Spleen (tissue), 11 donors: ENCODE measurements around the gene DTD1. TPM values are rescaled to one million over a fixed set of nuclear protein-coding genes. Genes with fewer than 3 reads are reported as not detected.

Experiments
- DNase-seq: peaks from one replicate; pipeline ENCODE4 v3.0.0-alpha.2; 2020
- H3K27ac ChIP-seq, 8 donors: fragments of 200-600 bp; sonication (generic) in 7 of 8; 1 replicate in 4 of 8; 2 replicates in 4 of 8; pipeline versions ENCODE4 v1.5.0 to v1.8.0; 2016 to 2021; ENCODE audit warnings: inconsistent platforms in 4 of 8, mild to moderate bottlenecking in 4 of 8, moderate library complexity in 1 of 8
- H3K27me3 ChIP-seq, 7 donors: fragments of 200-600 bp; sonication (generic) in 6 of 7; replicated peaks in 1 of 7; 1 replicate in 4 of 7; 2 replicates in 3 of 7; pipeline versions ENCODE4 v1.5.0 to v1.8.0; 2016 to 2021; ENCODE audit warnings: inconsistent platforms in 3 of 7, mild to moderate bottlenecking in 1 of 7
- H3K36me3 ChIP-seq, 6 donors: fragments of 200-600 bp; sonication (generic) in 5 of 6; 1 replicate in 4 of 6; 2 replicates in 2 of 6; pipeline versions ENCODE4 v1.5.0 to v1.8.0; 2016 to 2021; ENCODE audit warnings: inconsistent platforms in 2 of 6
- H3K4me1 ChIP-seq, 6 donors: fragments of 200-600 bp; sonication (generic) in 5 of 6; 1 replicate in 3 of 6; 2 replicates in 3 of 6; pipeline versions ENCODE4 v1.5.0 to v1.8.0; 2016 to 2021; ENCODE audit warnings: inconsistent platforms in 3 of 6
- H3K4me3 ChIP-seq, 8 donors: fragments of 200-600 bp; sonication (generic) in 7 of 8; 1 replicate in 4 of 8; 2 replicates in 4 of 8; pipeline versions ENCODE4 v1.5.0 to v1.8.0; 2016 to 2021; ENCODE audit warnings: inconsistent platforms in 4 of 8, mild to moderate bottlenecking in 4 of 8, moderate library complexity in 2 of 8
- H3K9me3 ChIP-seq, 8 donors: fragments of 200-600 bp; sonication (generic) in 7 of 8; 1 replicate in 4 of 8; 2 replicates in 4 of 8; pipeline versions ENCODE4 v1.5.0 to v1.8.0; 2016 to 2021; ENCODE audit warnings: inconsistent platforms in 4 of 8
- CTCF ChIP-seq, 11 experiments: fragments of 200-600 bp in 7 of 11; fragments of 450-650 bp in 4 of 11; sonication (generic) in 4 of 11; IDR thresholded peaks in 8 of 11; conservative IDR thresholded peaks in 3 of 11; 1 replicate in 7 of 11; 2 replicates in 4 of 11; pipeline versions ENCODE4 v1.4.0 to v1.8.0; 2016 to 2021; ENCODE audit warnings: antibody characterized with exemption in 11 of 11, inconsistent platforms in 4 of 11, mild to moderate bottlenecking in 1 of 11
- POLR2A ChIP-seq, 3 donors: fragments of 450-650 bp; IDR thresholded peaks; one replicate each; pipeline ENCODE4 v1.5.1; 2017; ENCODE audit warnings: antibody characterized with exemption in 3 of 3, mild to moderate bottlenecking in 1 of 3
- POLR2AphosphoS5 ChIP-seq, 3 donors: sonication (generic); formaldehyde crosslinking; IDR thresholded peaks; one replicate each; pipeline ENCODE4 v1.5.1; 2017; ENCODE audit warnings: antibody characterized with exemption in 3 of 3
- WGBS, 5 donors: extraction: QIAGEN DNeasy Blood & Tissue Kit in 3 of 5; methylation state at CpG; one replicate each; pipeline versions ENCODE4 v1.1.5 to v1.1.7; 2013 to 2018; 5-methylcytosine and 5-hydroxymethylcytosine counted together
- intact Hi-C: fragments of 100-400 bp; cut with DNase I; formaldehyde crosslinking; loops from one replicate; pipeline ENCODE4 v1.15.0; 2023; ENCODE audit warnings: low total_unique reads
- polyA plus RNA-seq, 3 donors: library from polyadenylated mRNA; stranded (reverse); fragments of 200-250 nt; gene quantifications; one replicate each; pipeline ENCODE4 v1.2.1, GENCODE V29; 2013
- total RNA-seq, 7 donors: library from RNA; depleted of rRNA in 3 of 7; stranded (reverse); fragments of >200 nt in 3 of 7; fragmentation: NEBNext Ultra II Directional in 4 of 7; extraction: Animal tissue kit (Norgen Biotek cat#: 25700) in 4 of 7; gene quantifications; one replicate each; pipeline versions ENCODE4 v1.1.0 to v1.2.1, GENCODE V29; 2016 to 2021
- donor health status: healthy with polysubstance abuse.
- donor health status: DM: no; HTN: no; CAD: no; lungs with moderate emphysema.
- donor health status: DM: no; HTN: no; CAD: no.
- donor health status: Bipolar disorder and iron deficiency.
- donor health status: healthy.
- donor health status: DM: no; HTN: no; CAD: no.
- donor health status: DM: yes; HTN: yes; CAD: no.

The DTD1 gene
- total and polyA plus RNA-seq, 10 donors: 17.4 to 29.7 (median 23.3) TPM

- intact Hi-C loops: no loop called here
- H3K36me3 ChIP-seq: peaks cover 3 to 21% (median 12%) of the 10 kb centered on the region in 6 donors
- no peaks in the 10 kb centered on the region for H3K27me3 ChIP-seq
- peaks cover 0 to 6% (median 0%) of the 10 kb centered on the region in 6 donors for H3K4me1 ChIP-seq
- H3K4me3 ChIP-seq: no peak overlapping the region
- WGBS, 5 donors: 85 to 94% (median 92%) methylated on average over 3 of the region's 3 CpGs
- no peak for TF ChIP-seq CTCF (IDR thresholded peaks at IDR 0.05 in 8 of 11, conservative IDR thresholded peaks at IDR 0.05 in 3 of 11)
- no peak for TF ChIP-seq POLR2AphosphoS5 (IDR thresholded peaks at IDR 0.05)
- no peak for TF ChIP-seq POLR2A (IDR thresholded peaks at IDR 0.05)
- no peak overlapping the region for H3K27ac ChIP-seq
- H3K9me3 ChIP-seq: no peaks in the 10 kb centered on the region
- DNase-seq: no peak
Measured at GRCh38 chr20:18740726-18741125, 152.9 kb downstream of the DTD1 start.

GRCh38 chr20:18742841-18743240 lies 155.0 kb downstream of the DTD1 start:
- Histone ChIP-seq H3K36me3 (peaks cover 3 to 39% (median 12%) of the 10 kb centered on the region in 6 donors), H3K4me1 (peaks cover 0 to 6% (median 0%) of the 10 kb centered on the region in 6 donors), H3K27ac (no peak overlapping the region), H3K27me3 (no peaks in the 10 kb centered on the region), H3K4me3 (no peak overlapping the region), H3K9me3 (no peaks in the 10 kb centered on the region)
- intact Hi-C loops: no loop called here
- 62 to 94% (median 76%) methylated on average over 3 of the region's 3 CpGs for WGBS, 5 donors
- TF ChIP-seq POLR2AphosphoS5 (IDR thresholded peaks at IDR 0.05) (no peak), POLR2A (IDR thresholded peaks at IDR 0.05) (no peak), CTCF (IDR thresholded peaks at IDR 0.05 in 8 of 11, conservative IDR thresholded peaks at IDR 0.05 in 3 of 11) (no peak)
- no peak for DNase-seq

GRCh38 chr20:18743665-18744440 lies 156.0 kb downstream of the DTD1 start:
- 92 to 99% (median 95%) methylated on average over 11 of the region's 11 CpGs for WGBS, 5 donors
- Histone ChIP-seq H3K27ac (no peak overlapping the region), H3K4me3 (no peak overlapping the region), H3K36me3 (peaks cover 3 to 40% (median 12%) of the 10 kb centered on the region in 6 donors), H3K27me3 (no peaks in the 10 kb centered on the region), H3K4me1 (peaks cover 0 to 6% (median 0%) of the 10 kb centered on the region in 6 donors), H3K9me3 (no peaks in the 10 kb centered on the region)
- DNase-seq: no peak
- TF ChIP-seq POLR2AphosphoS5 (IDR thresholded peaks at IDR 0.05) (no peak), CTCF (IDR thresholded peaks at IDR 0.05 in 8 of 11, conservative IDR thresholded peaks at IDR 0.05 in 3 of 11) (no peak), POLR2A (IDR thresholded peaks at IDR 0.05) (no peak)
- intact Hi-C loops: no loop called here

- 72 to 89% (median 79%) methylated on average over 5 of the region's 5 CpGs for WGBS, 5 donors
Measured at GRCh38 chr20:18747090-18747489, 159.2 kb downstream of the DTD1 start.

More at GRCh38 chr20:18747090-18747489, 159.2 kb downstream of the DTD1 start:
- TF ChIP-seq CTCF (IDR thresholded peaks at IDR 0.05 in 8 of 11, conservative IDR thresholded peaks at IDR 0.05 in 3 of 11): no peak
- Histone ChIP-seq H3K36me3 (peaks cover 3 to 40% (median 12%) of the 10 kb centered on the region in 6 donors), H3K4me3 (no peak overlapping the region), H3K27me3 (no peaks in the 10 kb centered on the region), H3K9me3 (no peaks in the 10 kb centered on the region), H3K4me1 (no peaks in the 10 kb centered on the region), H3K27ac (no peak overlapping the region)
- intact Hi-C loops: no loop called here
- DNase-seq: no peak
